Adrenal gland (tissue), 12 donors: ENCODE measurements around the gene PRUNE1. TPM values are rescaled to one million over a fixed set of nuclear protein-coding genes. Genes with fewer than 3 reads are reported as not detected.

Source experiments
- DNase-seq, 7 donors: peaks; one replicate each; pipeline ENCODE4 v3.0.0-alpha.2; 2019 to 2020
- H3K27ac ChIP-seq, 5 donors: fragments of 200-600 bp; sonication (generic) in 4 of 5; 1 replicate in 3 of 5; 2 replicates in 2 of 5; pipeline versions ENCODE4 v1.5.1 to v1.8.0; 2016 to 2020; ENCODE audit warnings: mild to moderate bottlenecking in 1 of 5
- H3K27me3 ChIP-seq: fragments of 200-600 bp; 2 replicates; pipeline ENCODE4 v1.8.0; 2021
- H3K36me3 ChIP-seq, 2 donors: fragments of 200-600 bp; replicated peaks in 1 of 2; 1 replicate in 1 of 2; 2 replicates in 1 of 2; pipeline versions ENCODE4 v1.5.1 to v1.8.0; 2018 to 2022
- H3K4me1 ChIP-seq, 2 donors: fragments of 200-600 bp; replicated peaks in 1 of 2; 1 replicate in 1 of 2; 2 replicates in 1 of 2; pipeline versions ENCODE4 v1.5.1 to v1.8.0; 2018 to 2021
- H3K4me3 ChIP-seq, 4 donors: fragments of 200-600 bp; sonication (generic) in 3 of 4; one replicate each; pipeline ENCODE4 v1.5.1; 2016 to 2018
- H3K9me3 ChIP-seq, 3 donors: fragments of 200-600 bp; sonication (generic) in 1 of 3; replicated peaks in 1 of 3; 1 replicate in 2 of 3; 2 replicates in 1 of 3; pipeline versions ENCODE4 v1.5.1 to v1.8.0; 2016 to 2021
- POLR2A ChIP-seq, 2 donors: fragments of 450-650 bp; IDR thresholded peaks; one replicate each; pipeline ENCODE4 v1.6.1; 2017; ENCODE audit warnings: antibody characterized with exemption in 2 of 2, mild to moderate bottlenecking in 2 of 2, moderate library complexity in 1 of 2
- WGBS, 4 donors: extraction: QIAGEN DNeasy Blood & Tissue Kit in 2 of 4; methylation state at CpG; one replicate each; pipeline versions ENCODE4 v1.1.5 to v1.1.7; 2013 to 2017; 5-methylcytosine and 5-hydroxymethylcytosine counted together
- intact Hi-C, 2 donors: fragments of 100-400 bp; cut with DNase I; formaldehyde crosslinking; loops; one replicate each; pipeline versions ENCODE4 v1.14.1 to v1.15.0; 2022 to 2023
- polyA plus RNA-seq, 3 donors: library from polyadenylated mRNA; stranded (reverse); fragments of 200-250 nt in 2 of 3; fragments of 350-450 nt in 1 of 3; fragmentation: Illumina TruSeq in 1 of 3; extraction: RNeasy Lipid Tissue Mini Kit (QIAGEN cat#74804) in 1 of 3; gene quantifications; one replicate each; pipeline ENCODE4 v1.2.3, GENCODE V29; 2013 to 2014
- total RNA-seq, 9 donors: library from RNA; depleted of rRNA in 4 of 9; stranded (reverse); fragments of >200 nt in 4 of 9; fragments of 120-200 nt in 1 of 9; fragmentation: NEBNext Ultra II Directional in 1 of 9; extraction: Animal tissue kit (Norgen Biotek cat#: 25700) in 1 of 9; gene quantifications; one replicate each; pipeline versions ENCODE4 v1.1.0 to v1.2.4, GENCODE V29; 2013 to 2023
- TF ChIP-seq, protein P1 (sequence below), 6 experiments: fragments of 450-650 bp in 4 of 6; fragments of 200-600 bp in 2 of 6; sonication (generic) in 1 of 6; IDR thresholded peaks; 1 replicate in 5 of 6; 2 replicates in 1 of 6; pipeline versions ENCODE4 v1.5.1 to v1.8.0; 2016 to 2021; ENCODE audit warnings: antibody characterized with exemption in 6 of 6, mild to moderate bottlenecking in 2 of 6, moderate library complexity in 1 of 6
- donor health status: healthy with polysubstance abuse.
- donor health status: Bipolar disorder and iron deficiency.
- donor health status: DM: yes; HTN: yes; CAD: no.
- donor health status: DM: no; HTN: no; CAD: no.
- donor health status: DM: no; HTN: no; CAD: no.
- donor health status: DM: yes; HTN: yes; CAD: no.

The PRUNE1 gene
- total and polyA plus RNA-seq, 12 donors, result 10.2 to 25.7 (median 16.4) TPM

GRCh38 chr1:151049458-151049857 lies 41.2 kb downstream of the PRUNE1 start:
- no peak for TF ChIP-seq POLR2A (IDR thresholded peaks at IDR 0.05)
- TF ChIP-seq, protein P1, sequence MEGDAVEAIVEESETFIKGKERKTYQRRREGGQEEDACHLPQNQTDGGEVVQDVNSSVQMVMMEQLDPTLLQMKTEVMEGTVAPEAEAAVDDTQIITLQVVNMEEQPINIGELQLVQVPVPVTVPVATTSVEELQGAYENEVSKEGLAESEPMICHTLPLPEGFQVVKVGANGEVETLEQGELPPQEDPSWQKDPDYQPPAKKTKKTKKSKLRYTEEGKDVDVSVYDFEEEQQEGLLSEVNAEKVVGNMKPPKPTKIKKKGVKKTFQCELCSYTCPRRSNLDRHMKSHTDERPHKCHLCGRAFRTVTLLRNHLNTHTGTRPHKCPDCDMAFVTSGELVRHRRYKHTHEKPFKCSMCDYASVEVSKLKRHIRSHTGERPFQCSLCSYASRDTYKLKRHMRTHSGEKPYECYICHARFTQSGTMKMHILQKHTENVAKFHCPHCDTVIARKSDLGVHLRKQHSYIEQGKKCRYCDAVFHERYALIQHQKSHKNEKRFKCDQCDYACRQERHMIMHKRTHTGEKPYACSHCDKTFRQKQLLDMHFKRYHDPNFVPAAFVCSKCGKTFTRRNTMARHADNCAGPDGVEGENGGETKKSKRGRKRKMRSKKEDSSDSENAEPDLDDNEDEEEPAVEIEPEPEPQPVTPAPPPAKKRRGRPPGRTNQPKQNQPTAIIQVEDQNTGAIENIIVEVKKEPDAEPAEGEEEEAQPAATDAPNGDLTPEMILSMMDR (IDR thresholded peaks at IDR 0.05), result no peak
- H3K9me3 ChIP-seq, result no peaks in the 10 kb centered on the region
- peaks cover 0 to 32% of the 10 kb centered on the region in 2 donors for H3K36me3 ChIP-seq
- no peak for DNase-seq
- intact Hi-C loops, result no loop called here
- WGBS, 4 donors, result 85 to 92% (median 90%) methylated on average over 5 of the region's 5 CpGs
- no peak overlapping the region for H3K4me3 ChIP-seq
- H3K27me3 ChIP-seq, result no peaks in the 10 kb centered on the region
- H3K4me1 ChIP-seq, result peaks cover 11 to 28% of the 10 kb centered on the region in 2 donors
- H3K27ac ChIP-seq, result no peak overlapping the region

GRCh38 chr1:151050051-151050688 lies 41.9 kb downstream of the PRUNE1 start:
- Histone ChIP-seq H3K9me3 (no peaks in the 10 kb centered on the region), H3K4me1 (peaks cover 11 to 29% of the 10 kb centered on the region in 2 donors), H3K27ac (no peak overlapping the region), H3K27me3 (no peaks in the 10 kb centered on the region), H3K36me3 (peaks cover 0 to 39% of the 10 kb centered on the region in 2 donors), H3K4me3 (no peak overlapping the region)
- WGBS, 4 donors, result 76 to 90% (median 86%) methylated on average over 2 of the region's 2 CpGs
- TF ChIP-seq, protein P1 (IDR thresholded peaks at IDR 0.05), result no peak
- no peak for TF ChIP-seq POLR2A (IDR thresholded peaks at IDR 0.05)
- intact Hi-C loops, result no loop called here
- DNase-seq, result no peak

DNA sequence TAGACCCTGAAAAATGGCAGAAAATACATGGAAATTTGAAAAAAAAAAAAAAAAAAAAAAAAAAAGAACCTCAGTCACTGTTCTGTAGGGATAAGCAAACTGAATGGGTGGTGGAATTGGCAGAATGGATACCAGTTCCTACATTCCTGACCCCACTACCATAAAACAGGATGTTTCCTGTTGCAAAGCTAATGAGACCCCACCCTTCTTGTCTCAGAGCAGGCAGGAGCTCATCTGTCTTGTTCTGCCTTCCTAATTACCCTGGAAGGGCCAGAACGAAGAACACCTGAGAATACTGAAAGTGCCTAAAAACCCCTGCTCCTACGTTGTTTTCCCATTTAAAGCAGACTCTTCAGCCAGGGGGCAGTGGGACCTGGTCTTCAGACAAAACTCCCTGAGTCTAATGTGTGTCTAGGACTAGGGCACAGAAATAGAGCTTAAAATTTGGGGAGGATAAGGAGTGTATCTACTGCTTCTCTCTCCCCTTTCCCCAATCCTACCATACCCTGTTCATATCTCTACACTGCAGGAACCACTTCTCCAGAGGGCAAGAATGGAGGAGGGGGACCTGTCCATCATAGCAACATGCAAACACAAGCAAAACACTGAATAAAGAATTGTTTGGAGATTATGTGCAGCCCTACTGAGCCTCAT lies 43.2 kb downstream of the PRUNE1 start:
- peaks cover 18 to 42% of the 10 kb centered on the region in 2 donors for H3K4me1 ChIP-seq
- H3K27ac ChIP-seq, result no peak overlapping the region
- H3K27me3 ChIP-seq, result no peaks in the 10 kb centered on the region
- 79 to 83% (median 82%) methylated on average over 2 of the region's 2 CpGs for WGBS, 4 donors
- TF ChIP-seq, protein P1 (IDR thresholded peaks at IDR 0.05), result no peak
- TF ChIP-seq POLR2A (IDR thresholded peaks at IDR 0.05), result no peak
- DNase-seq, result no peak
- no peaks in the 10 kb centered on the region for H3K9me3 ChIP-seq
- no peak overlapping the region for H3K4me3 ChIP-seq
- intact Hi-C loops, result no loop called here
- H3K36me3 ChIP-seq, result peaks cover 0 to 51% of the 10 kb centered on the region in 2 donors

DNA sequence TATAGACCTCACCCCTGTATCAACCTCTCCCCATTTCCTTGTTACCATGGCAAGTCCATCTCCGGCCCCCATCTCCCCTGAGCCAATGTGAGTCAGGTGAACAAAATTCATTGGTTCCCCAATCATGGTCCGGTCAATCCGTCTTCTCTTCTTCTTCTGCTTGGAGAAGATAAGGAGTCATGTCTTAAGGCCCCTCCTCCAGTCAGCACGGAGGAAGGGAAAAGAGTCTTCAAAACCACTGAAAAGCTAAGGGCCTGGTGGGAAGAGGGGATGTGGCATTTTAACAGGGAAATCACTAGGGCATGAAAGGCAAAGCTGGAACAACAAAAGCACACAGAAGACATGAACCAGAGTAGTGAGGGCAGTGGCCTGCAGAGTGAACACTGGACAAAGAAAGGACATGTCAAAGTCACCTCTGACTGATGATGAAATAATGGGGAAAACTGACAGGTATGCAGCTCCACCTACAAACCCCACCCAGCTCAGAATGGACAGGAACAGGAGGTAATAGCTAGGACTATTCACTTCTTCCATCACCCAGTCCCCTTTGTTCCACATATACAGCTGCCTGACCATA lies 46.8 kb downstream of the PRUNE1 start:
- TF ChIP-seq, protein P1 (IDR thresholded peaks at IDR 0.05), result no peak
- no peak for TF ChIP-seq POLR2A (IDR thresholded peaks at IDR 0.05)
- no peaks in the 10 kb centered on the region for H3K9me3 ChIP-seq
- H3K4me3 ChIP-seq, result no peak overlapping the region
- peaks cover 0 to 51% of the 10 kb centered on the region in 2 donors for H3K36me3 ChIP-seq
- intact Hi-C loops, result no loop called here
- H3K4me1 ChIP-seq, result peaks cover 26 to 33% of the 10 kb centered on the region in 2 donors
- H3K27ac ChIP-seq, result peak overlapping the region in 2 of 5 donors; percentile 26 to 96
- no peaks in the 10 kb centered on the region for H3K27me3 ChIP-seq
- WGBS, 4 donors, result 86 to 91% (median 88%) methylated on average over 4 of the region's 4 CpGs
- DNase-seq, result no peak
